Measurements from ENCODE around the gene BZW1. TPM values are rescaled to one million over a fixed set of nuclear protein-coding genes. Genes with fewer than 3 reads are reported as not detected.
"Not testable (repeated sequence)": the region's sequence is repeated elsewhere in the genome, so short reads cannot be mapped to it uniquely, and the experiment has no call there.

The BZW1 gene
- total RNA-seq, 1 donor from 2014 or later: 158 TPM

GRCh38 chr2:200791905-200792304, 19.8 kb upstream of the BZW1 start:
- DNase-seq (ENCODE audit: low spot score): no peak

GRCh38 chr2:200794143-200794542, 17.6 kb upstream of the BZW1 start:
- DNase-seq (ENCODE audit: low spot score): no peak

GRCh38 chr2:200795028-200795440, 16.7 kb upstream of the BZW1 start:
- no peak for DNase-seq (ENCODE audit: low spot score)

- DNase-seq (ENCODE audit: low spot score): no peak
These were observed 15.1 kb upstream of the BZW1 start for GRCh38 chr2:200796561-200796960.

- DNase-seq (ENCODE audit: low spot score): no peak
These were observed 14.4 kb upstream of the BZW1 start for GRCh38 chr2:200797242-200797770.

DNA sequence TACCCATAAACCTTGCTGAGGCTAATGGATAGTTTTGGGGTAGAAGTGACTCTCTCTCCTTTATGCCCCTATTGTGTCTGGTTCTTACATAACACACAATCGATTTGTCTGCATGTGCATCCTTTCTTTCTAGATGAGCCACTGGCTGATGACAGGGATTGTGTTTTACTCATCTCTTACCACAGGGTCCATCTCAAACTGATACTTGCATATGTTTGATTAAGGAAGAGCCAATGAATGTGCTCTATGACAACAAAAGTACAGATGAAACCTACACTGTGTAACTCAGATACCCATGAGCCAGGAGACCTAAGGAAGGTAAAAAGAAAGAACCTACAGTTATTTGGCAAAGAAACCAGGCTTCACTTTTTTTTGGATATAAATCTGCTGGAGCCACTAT, 13.2 kb upstream of the BZW1 start:
- DNase-seq (ENCODE audit: low spot score): no peak

GRCh38 chr2:200800458-200800857, 11.3 kb upstream of the BZW1 start:
- no peak for DNase-seq (ENCODE audit: low spot score)

GRCh38 chr2:200801431-200801830, 10.3 kb upstream of the BZW1 start:
- DNase-seq (ENCODE audit: low spot score): not testable (repeated sequence)

- no peak for DNase-seq (ENCODE audit: low spot score)
These were observed 2.0 kb upstream of the BZW1 start for GRCh38 chr2:200809506-200810251.

DNA sequence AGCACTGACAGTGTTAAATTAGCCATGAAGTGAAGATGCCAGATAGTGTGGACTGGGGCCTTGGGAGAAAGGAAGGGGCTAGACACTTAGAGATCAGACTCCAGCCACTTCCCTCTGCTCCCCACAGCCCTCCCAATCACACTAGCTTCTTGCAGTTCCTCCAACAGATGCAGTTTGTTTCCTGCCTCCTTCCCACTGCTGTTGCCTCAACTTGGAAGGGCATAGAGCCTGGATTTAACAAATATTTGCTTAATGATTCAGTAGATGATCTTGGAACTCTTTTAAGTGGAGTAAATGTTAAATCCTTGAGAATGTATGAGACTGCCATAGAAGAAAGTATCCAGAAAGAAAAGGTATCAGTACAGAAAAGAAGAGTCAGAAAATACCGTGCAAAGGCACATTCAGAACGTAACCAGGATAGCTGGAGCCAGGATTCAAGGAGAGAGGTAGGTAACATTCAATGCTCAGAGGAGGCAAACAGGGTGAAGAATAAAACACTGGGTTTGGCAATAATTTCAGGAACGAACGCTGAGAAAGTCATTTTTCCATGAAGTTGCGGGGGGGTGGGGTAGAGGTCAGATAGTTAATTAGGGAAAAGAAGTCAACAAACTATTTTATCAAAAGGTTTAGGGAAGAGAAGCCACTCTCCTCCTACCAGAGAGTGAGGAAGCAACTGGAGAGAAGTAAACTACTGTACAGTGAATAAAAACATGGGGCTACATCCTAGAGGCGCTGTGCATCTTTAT, 1.3 kb upstream of the BZW1 start:
- DNase-seq (ENCODE audit: low spot score): no peak

GRCh38 chr2:200810998-200811332, 745 bp upstream of the BZW1 start:
- no peak for DNase-seq (ENCODE audit: low spot score)

- peak; percentile 67 for DNase-seq (ENCODE audit: low spot score)
These were observed 662 bp downstream of the BZW1 start for GRCh38 chr2:200812122-200813022.

- no peak for DNase-seq (ENCODE audit: low spot score)
These were observed 2.6 kb downstream of the BZW1 start for GRCh38 chr2:200814276-200814815.

- no peak for DNase-seq (ENCODE audit: low spot score)
These were observed 3.2 kb downstream of the BZW1 start for GRCh38 chr2:200814917-200815316.

DNA sequence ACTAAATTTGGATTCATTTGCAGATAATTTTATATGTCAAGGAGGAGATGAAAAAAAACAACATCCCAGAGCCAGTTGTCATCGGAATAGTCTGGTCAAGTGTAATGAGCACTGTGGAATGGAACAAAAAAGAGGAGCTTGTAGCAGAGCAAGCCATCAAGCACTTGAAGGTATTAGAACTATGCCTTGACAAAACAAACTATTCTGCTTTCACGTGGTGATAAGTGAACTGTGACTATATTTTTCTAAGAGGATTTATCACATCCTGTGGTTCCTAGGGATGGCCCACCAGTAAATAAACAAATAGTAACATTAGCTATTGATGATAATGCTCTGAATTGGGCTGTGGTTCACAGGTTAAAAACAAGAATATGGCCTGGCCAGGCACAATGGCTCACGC, 7.0 kb downstream of the BZW1 start:
- not testable (repeated sequence) for DNase-seq (ENCODE audit: low spot score)

- no peak for DNase-seq (ENCODE audit: low spot score)
These were observed 9.0 kb downstream of the BZW1 start for GRCh38 chr2:200820573-200821234.

- no peak for DNase-seq (ENCODE audit: low spot score)
These were observed 10.1 kb downstream of the BZW1 start for GRCh38 chr2:200821686-200822245.

DNA sequence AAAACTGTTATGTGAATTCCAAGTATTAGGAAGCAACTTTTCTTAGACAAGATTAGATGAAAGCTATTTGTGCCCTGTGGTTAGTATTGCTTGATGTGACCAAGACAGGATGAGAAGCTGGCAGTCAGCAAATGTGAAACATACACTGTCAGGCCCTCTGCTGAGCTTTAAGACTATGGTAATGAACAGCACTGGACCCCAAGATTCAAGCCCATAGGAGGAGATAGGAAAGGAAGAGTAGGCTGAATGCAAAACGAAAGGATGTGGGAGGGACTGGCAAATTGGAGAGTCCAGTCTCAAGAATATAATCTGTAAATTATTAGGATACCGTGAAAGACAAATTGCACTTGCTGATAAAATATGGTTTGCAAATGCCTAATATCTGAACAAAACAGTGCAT, 16.4 kb downstream of the BZW1 start:
- DNase-seq (ENCODE audit: low spot score): no peak

DNA sequence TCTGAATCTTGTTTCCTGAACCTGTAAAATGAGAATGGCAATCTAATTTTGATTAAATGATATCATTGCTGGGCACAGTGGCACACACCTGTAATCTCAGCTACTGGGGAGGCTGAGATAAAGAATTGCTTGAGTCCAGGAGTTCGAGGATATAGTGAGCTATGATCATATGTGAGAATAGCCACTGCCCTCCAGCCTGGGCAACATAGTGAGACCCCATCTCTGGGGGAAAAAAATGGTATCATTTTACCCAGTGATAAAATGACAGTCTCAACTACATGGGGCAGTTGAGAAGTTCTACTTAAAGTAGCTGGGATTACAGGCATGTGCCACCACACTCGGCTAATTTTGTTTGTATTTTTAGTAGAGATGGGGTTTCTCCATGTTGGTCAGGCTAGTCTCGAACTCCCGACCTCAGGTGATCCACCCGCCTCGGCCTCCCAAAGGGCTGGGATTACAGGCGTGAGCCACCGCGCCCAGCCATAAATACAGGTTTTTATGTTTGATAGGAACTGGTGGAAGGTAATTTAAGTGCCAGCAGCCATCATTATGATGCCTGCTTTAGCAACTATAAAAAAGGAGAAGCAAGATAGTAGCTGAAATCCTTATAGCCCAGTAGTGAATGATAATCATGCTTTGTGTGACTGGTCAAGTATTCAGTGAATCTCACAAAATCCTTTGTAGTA, 17.0 kb downstream of the BZW1 start:
- no peak for DNase-seq (ENCODE audit: low spot score)

GRCh38 chr2:200829258-200829655, 17.5 kb downstream of the BZW1 start:
- no peak for DNase-seq (ENCODE audit: low spot score)
